OCI-LY7 (cell line): ENCODE measurements around the gene EDC3. TPM values are rescaled to one million over a fixed set of nuclear protein-coding genes. Genes with fewer than 3 reads are reported as not detected.

Source experiments
- BruUV-seq: library from RNA; stranded (reverse); fragments of 400-500 nt; replicated peaks from 2 replicates; lab custom pipeline; 2021; lab: Mats Ljungman, UMichigan
- CTCF ChIA-PET: fragments of 300-600 bp; sonication (Branson Sonifier 250); formaldehyde crosslinking; loops from one replicate; lab custom pipeline; 2022; ENCODE audit warnings: antibody characterized with exemption; ENCODE audit not compliant: unreplicated experiment; lab: Charles Lee
- POLR2A ChIA-PET: fragments of 300-600 bp; sonication (Branson Sonifier 250); formaldehyde crosslinking; loops from one replicate; lab custom pipeline; 2022; ENCODE audit warnings: antibody characterized with exemption; lab: Charles Lee
- DNase-seq: peaks from one replicate; pipeline ENCODE4 v3.0.0-alpha.2; 2015; ENCODE audit warnings: low spot score
- H2AFZ ChIP-seq: fragments of 200-600 bp; sonication (generic), shearing (Covaris generic); 2 replicates; pipeline ENCODE4 v1.6.1; 2014; ENCODE audit warnings: mild to moderate bottlenecking, antibody characterized with exemption, low read length, moderate library complexity
- H3K27ac ChIP-seq: fragments of 200-600 bp; sonication (generic); 2 replicates; pipeline ENCODE4 v1.5.1; 2014; ENCODE audit warnings: mixed run types, low read depth, mild to moderate bottlenecking, moderate library complexity, low read length, inconsistent platforms; ENCODE audit not compliant: poor library complexity, severe bottlenecking
- H3K36me3 ChIP-seq: fragments of 200-600 bp; sonication (generic); 2 replicates; pipeline ENCODE4 v1.6.1; 2014; ENCODE audit warnings: mild to moderate bottlenecking, antibody characterized with exemption, low read length, moderate library complexity, mixed read lengths; ENCODE audit not compliant: insufficient read depth
- H3K4me1 ChIP-seq: fragments of 200-600 bp; sonication (generic); 2 replicates; pipeline ENCODE4 v1.5.1; 2014; ENCODE audit warnings: mild to moderate bottlenecking, low read length; ENCODE audit not compliant: insufficient read depth, poor library complexity, severe bottlenecking
- H3K4me2 ChIP-seq: fragments of 200-600 bp; sonication (generic); 2 replicates; pipeline ENCODE4 v1.6.1; 2014; ENCODE audit warnings: mild to moderate bottlenecking, low read length
- H3K4me3 ChIP-seq: fragments of 200-600 bp; sonication (generic); 2 replicates; pipeline ENCODE4 v1.5.1; 2014; ENCODE audit warnings: mild to moderate bottlenecking, low read depth, low read length; ENCODE audit not compliant: poor library complexity, severe bottlenecking
- H3K79me2 ChIP-seq: fragments of 200-600 bp; sonication (generic); 2 replicates; pipeline ENCODE4 v1.6.1; 2016; ENCODE audit warnings: low read depth, mild to moderate bottlenecking, low read length, moderate library complexity, mixed read lengths; ENCODE audit not compliant: insufficient read depth
- H3K9me2 ChIP-seq: fragments of 200-600 bp; sonication (generic); 2 replicates; pipeline ENCODE4 v1.6.1; 2016; ENCODE audit warnings: mild to moderate bottlenecking, low read length, mixed read lengths; ENCODE audit not compliant: insufficient read depth
- H3K9me3 ChIP-seq: fragments of 200-600 bp; sonication (generic); 2 replicates; pipeline ENCODE4 v1.6.1; 2014; ENCODE audit warnings: mild to moderate bottlenecking, mixed run types, low read length, mixed read lengths
- H4K20me1 ChIP-seq: fragments of 200-600 bp; sonication (generic); 2 replicates; pipeline ENCODE4 v1.6.1; 2014; ENCODE audit warnings: mild to moderate bottlenecking, antibody characterized with exemption, low read length, moderate library complexity, mixed read lengths; ENCODE audit not compliant: insufficient read depth
- CTCF ChIP-seq: fragments of 200-600 bp; sonication (generic); conservative IDR thresholded peaks from 2 replicates; pipeline ENCODE4 v1.5.1; 2014; ENCODE audit warnings: mild to moderate bottlenecking, antibody characterized with exemption, low read length, moderate library complexity, mixed read lengths
- EZH2phosphoT487 ChIP-seq: fragments of 200-600 bp; sonication (generic); IDR thresholded peaks from 2 replicates; pipeline ENCODE4 v1.6.1; 2018; ENCODE audit warnings: low read depth, borderline replicate concordance, mild to moderate bottlenecking, mixed run types, antibody characterized with exemption, low read length, moderate library complexity, mixed read lengths
- intact Hi-C: fragments of 100-400 bp; cut with micrococcal nuclease; formaldehyde crosslinking; loops from one replicate; pipeline ENCODE4 v1.10.0; 2022; ENCODE audit not compliant: unreplicated experiment
- total RNA-seq, 2 experiments: library from RNA; depleted of rRNA in 1 of 2; stranded (reverse); fragments of >200 nt in 1 of 2; shearing (Covaris generic) in 1 of 2; gene quantifications; 2 replicates each; pipeline ENCODE4 v1.2.3, GENCODE V29; 2014 to 2022

The EDC3 gene
- total RNA-seq, 2 experiments from 2014 or later: 13.4 to 51.4 TPM

- no peak overlapping the region for H3K4me2 ChIP-seq
- no peaks in the 10 kb centered on the region for H3K9me2 ChIP-seq
- H3K79me2 ChIP-seq: no peaks in the 10 kb centered on the region
- ChIA-PET CTCF (no interaction called here), POLR2A (interaction anchor here (0.7 kb wide), 1 partner anchor 71 kb away, joined by 3 read pairs; no protein-coding TSS in a partner anchor)
- no peaks in the 10 kb centered on the region for H3K9me3 ChIP-seq
- no peak for DNase-seq
- no TSS peak for BruUV-seq
- TF ChIP-seq CTCF (no peak), EZH2phosphoT487 (no peak)
- H3K27ac ChIP-seq: no peak overlapping the region
- no peak overlapping the region for H2AFZ ChIP-seq
- H3K4me3 ChIP-seq: no peak overlapping the region
- intact Hi-C loops: no loop called here
- no peaks in the 10 kb centered on the region for H3K4me1 ChIP-seq
- H3K36me3 ChIP-seq: no peaks in the 10 kb centered on the region
- no peaks in the 10 kb centered on the region for H4K20me1 ChIP-seq
Observed at GRCh38 chr15:74709011-74709410, 13.2 kb upstream of the EDC3 start.

GRCh38 chr15:74696808-74697207 lies 984 bp upstream of the EDC3 start:
- no TSS peak for BruUV-seq
- CTCF ChIA-PET: interaction anchor here (1.0 kb wide), 1 partner anchor 19 kb away, joined by 4 read pairs; no protein-coding TSS in a partner anchor
- Histone ChIP-seq H3K9me2 (no peaks in the 10 kb centered on the region), H4K20me1 (no peaks in the 10 kb centered on the region), H3K4me1 (peaks cover 20% of the 10 kb centered on the region), H3K36me3 (no peaks in the 10 kb centered on the region), H3K79me2 (peaks cover 29% of the 10 kb centered on the region; the same call in 1 of the 2 replicates), H3K4me2 (peak overlapping the region; percentile 92), H2AFZ (peak overlapping the region; percentile 93), H3K9me3 (no peaks in the 10 kb centered on the region), H3K4me3 (peak overlapping the region; percentile 97), H3K27ac (peak overlapping the region; percentile 53)
- intact Hi-C loops: no loop called here
- DNase-seq: no peak
- POLR2A ChIA-PET: interaction anchor here (0.6 to 1.0 kb wide), 2 partner anchors 42 to 277 kb away, joined by 4 to 6 read pairs; no protein-coding TSS in a partner anchor
- no peak for TF ChIP-seq CTCF
- no peak for TF ChIP-seq EZH2phosphoT487

DNA sequence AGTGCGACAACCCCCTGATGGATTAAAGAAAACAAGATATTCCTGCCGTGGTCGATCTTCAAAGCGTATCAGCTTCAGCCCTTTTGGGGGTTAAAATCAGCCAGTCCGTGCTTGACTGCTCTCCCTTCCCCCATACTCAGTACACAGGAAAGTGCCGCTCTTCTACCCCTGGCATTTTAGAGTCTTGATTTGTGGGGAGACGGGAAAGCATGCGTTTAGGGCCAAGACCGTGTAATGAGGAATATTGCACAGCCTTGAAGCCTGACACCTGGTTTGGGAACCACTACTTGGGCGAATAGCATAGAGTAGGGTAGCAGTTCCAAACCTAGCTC lies 540 bp upstream of the EDC3 start:
- TSS peak; percentile 96 for BruUV-seq
- Histone ChIP-seq H3K4me3 (peak overlapping the region; percentile 97), H3K9me3 (no peaks in the 10 kb centered on the region), H2AFZ (peak overlapping the region; percentile 93), H4K20me1 (no peaks in the 10 kb centered on the region), H3K9me2 (no peaks in the 10 kb centered on the region), H3K4me1 (peaks cover 20% of the 10 kb centered on the region), H3K4me2 (peak overlapping the region; percentile 92), H3K27ac (peak overlapping the region; percentile 53), H3K79me2 (peaks cover 29% of the 10 kb centered on the region; the same call in 1 of the 2 replicates), H3K36me3 (no peaks in the 10 kb centered on the region)
- DNase-seq: no peak
- ChIA-PET POLR2A (interaction anchor here (1.0 kb wide), 1 partner anchor 42 kb away, joined by 4 read pairs; no protein-coding TSS in a partner anchor), CTCF (interaction anchor here (1.0 kb wide), 1 partner anchor 19 kb away, joined by 4 read pairs; no protein-coding TSS in a partner anchor)
- TF ChIP-seq EZH2phosphoT487 (no peak), CTCF (no peak)
- intact Hi-C loops: no loop called here
